ENCODE data around the gene LRRC9. TPM values are rescaled to one million over a fixed set of nuclear protein-coding genes. Genes with fewer than 3 reads are reported as not detected.

The LRRC9 gene
- total RNA-seq, 1 donor from 2014 or later: not detected

DNA sequence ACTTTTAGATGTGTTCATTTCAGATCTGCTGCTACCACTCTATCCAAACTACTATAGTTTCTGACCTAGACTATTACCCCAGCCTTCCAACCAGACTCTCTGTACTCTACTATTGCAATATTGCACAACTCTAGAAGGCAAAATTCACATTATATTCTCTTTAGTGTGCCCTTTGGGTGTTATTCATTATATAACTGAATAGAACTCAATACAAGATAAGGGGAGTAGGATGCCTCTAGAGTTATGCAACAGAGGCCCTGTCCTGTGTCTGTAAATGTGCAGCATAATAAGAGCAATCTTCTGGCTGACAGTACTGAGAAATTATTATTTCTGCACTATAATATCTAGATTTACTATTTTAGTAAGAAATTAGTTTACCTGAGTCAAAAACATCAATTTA, 63.1 kb downstream of the LRRC9 start:
- Mint-ChIP-seq H3K9me3 (no peaks in the 10 kb centered on the region), H3K36me3 (ENCODE audit: low read depth) (no peaks in the 10 kb centered on the region), H3K27me3 (no peaks in the 10 kb centered on the region), H3K4me1 (no peaks in the 10 kb centered on the region), H3K27ac (no peak overlapping the region), H3K4me3 (no peak overlapping the region)
- TF ChIP-seq, protein P1, sequence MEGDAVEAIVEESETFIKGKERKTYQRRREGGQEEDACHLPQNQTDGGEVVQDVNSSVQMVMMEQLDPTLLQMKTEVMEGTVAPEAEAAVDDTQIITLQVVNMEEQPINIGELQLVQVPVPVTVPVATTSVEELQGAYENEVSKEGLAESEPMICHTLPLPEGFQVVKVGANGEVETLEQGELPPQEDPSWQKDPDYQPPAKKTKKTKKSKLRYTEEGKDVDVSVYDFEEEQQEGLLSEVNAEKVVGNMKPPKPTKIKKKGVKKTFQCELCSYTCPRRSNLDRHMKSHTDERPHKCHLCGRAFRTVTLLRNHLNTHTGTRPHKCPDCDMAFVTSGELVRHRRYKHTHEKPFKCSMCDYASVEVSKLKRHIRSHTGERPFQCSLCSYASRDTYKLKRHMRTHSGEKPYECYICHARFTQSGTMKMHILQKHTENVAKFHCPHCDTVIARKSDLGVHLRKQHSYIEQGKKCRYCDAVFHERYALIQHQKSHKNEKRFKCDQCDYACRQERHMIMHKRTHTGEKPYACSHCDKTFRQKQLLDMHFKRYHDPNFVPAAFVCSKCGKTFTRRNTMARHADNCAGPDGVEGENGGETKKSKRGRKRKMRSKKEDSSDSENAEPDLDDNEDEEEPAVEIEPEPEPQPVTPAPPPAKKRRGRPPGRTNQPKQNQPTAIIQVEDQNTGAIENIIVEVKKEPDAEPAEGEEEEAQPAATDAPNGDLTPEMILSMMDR (IDR thresholded peaks at IDR 0.05): no peak
- ChIA-PET POLR2A (no interaction called here), CTCF (interaction anchor here (1.2 kb wide), 1 partner anchor 18 kb away, joined by 3 read pairs; no protein-coding TSS in a partner anchor)
- intact Hi-C loops (cut with micrococcal nuclease): no loop called here
- ATAC-seq (ENCODE audit: low read depth) (no peak), DNase-seq (no peak)

DNA sequence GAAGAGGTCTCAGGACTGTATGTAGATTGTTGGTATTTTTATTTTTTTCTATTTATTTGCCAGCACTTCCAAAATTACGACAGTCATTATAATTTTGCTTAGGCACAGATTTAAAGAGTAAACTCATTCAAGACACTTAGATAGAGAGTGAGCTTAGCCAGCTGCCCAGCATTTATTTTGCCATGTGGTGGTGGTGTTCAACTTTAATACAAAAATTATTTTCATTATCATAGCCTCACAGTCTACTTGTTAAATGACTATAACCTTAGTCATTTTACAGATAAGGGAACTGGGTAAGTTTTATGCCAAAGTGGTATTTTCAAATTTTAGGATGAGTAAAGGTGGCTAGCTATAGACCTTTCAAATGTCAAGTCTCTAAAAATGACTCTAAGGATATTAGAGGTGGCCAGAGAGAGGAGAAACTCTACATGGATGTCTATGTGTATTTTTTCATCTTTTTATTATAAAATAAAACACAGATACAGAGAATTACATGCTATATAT, 66.7 kb downstream of the LRRC9 start:
- H3K27ac Mint-ChIP-seq: no peak overlapping the region
- TF ChIP-seq, protein P1 (IDR thresholded peaks at IDR 0.05): no peak
- CTCF ChIA-PET: no interaction called here
- no peaks in the 10 kb centered on the region for H3K36me3 Mint-ChIP-seq (ENCODE audit: low read depth)
- intact Hi-C loops (cut with micrococcal nuclease): loop anchor here (2.0 kb wide), 1 partner anchor 34 kb away; no protein-coding TSS in a partner anchor
- H3K27me3 Mint-ChIP-seq: peaks cover 2% of the 10 kb centered on the region
- no peaks in the 10 kb centered on the region for H3K9me3 Mint-ChIP-seq
- POLR2A ChIA-PET: no interaction called here
- no peak for ATAC-seq (ENCODE audit: low read depth)
- no peak for DNase-seq
- no peak overlapping the region for H3K4me3 Mint-ChIP-seq
- no peaks in the 10 kb centered on the region for H3K4me1 Mint-ChIP-seq

DNA sequence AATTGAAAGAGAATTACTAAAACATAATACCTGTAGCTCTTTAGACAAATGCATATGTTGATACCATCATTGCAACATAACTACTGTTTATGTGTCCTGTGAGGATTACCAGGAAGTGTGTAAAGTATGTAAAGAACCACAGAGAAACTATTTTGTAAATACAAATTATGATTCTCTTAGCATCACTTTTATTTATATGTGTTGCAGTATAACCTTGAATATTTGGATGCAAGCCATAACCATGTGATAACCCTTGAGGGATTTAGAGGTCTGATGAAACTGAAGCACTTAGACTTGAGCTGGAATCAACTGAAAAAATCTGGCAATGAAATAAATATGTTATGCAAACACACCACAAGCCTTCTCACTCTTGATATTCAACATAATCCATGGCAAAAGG, 77.5 kb downstream of the LRRC9 start:
- no peak for DNase-seq
- Mint-ChIP-seq H3K27me3 (peaks cover 7% of the 10 kb centered on the region), H3K36me3 (ENCODE audit: low read depth) (no peaks in the 10 kb centered on the region), H3K9me3 (no peaks in the 10 kb centered on the region), H3K27ac (no peak overlapping the region), H3K4me1 (no peaks in the 10 kb centered on the region), H3K4me3 (no peak overlapping the region)
- TF ChIP-seq, protein P1 (IDR thresholded peaks at IDR 0.05): no peak
- ChIA-PET CTCF (no interaction called here), POLR2A (no interaction called here)
- no peak for ATAC-seq (ENCODE audit: low read depth)
- intact Hi-C loops (cut with micrococcal nuclease): no loop called here

DNA sequence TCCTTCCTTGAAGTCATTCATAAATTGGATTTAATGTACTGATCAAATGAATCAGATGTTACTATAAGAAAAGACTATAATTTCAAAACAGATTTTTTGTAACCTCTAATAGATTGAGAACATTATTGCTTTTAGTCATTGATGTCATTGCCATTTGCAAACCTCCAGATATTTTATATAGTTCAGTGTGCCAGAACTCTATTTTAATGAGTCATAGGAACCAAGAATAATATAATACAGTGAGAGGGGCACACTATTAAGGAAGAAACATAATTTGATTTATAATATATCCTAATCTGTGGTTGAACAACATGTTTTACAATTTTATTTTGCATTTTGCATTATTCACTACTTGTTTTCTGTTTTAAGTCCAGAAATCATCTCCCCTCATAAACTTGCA, 78.0 kb downstream of the LRRC9 start:
- H3K27ac Mint-ChIP-seq: no peak overlapping the region
- peaks cover 6% of the 10 kb centered on the region for H3K27me3 Mint-ChIP-seq
- ChIA-PET CTCF (no interaction called here), POLR2A (no interaction called here)
- H3K4me1 Mint-ChIP-seq: no peaks in the 10 kb centered on the region
- no peaks in the 10 kb centered on the region for H3K36me3 Mint-ChIP-seq (ENCODE audit: low read depth)
- ATAC-seq (ENCODE audit: low read depth): no peak
- H3K4me3 Mint-ChIP-seq: no peak overlapping the region
- H3K9me3 Mint-ChIP-seq: no peaks in the 10 kb centered on the region
- no peak for DNase-seq
- intact Hi-C loops (cut with micrococcal nuclease): no loop called here
- TF ChIP-seq, protein P1 (IDR thresholded peaks at IDR 0.05): no peak

DNA sequence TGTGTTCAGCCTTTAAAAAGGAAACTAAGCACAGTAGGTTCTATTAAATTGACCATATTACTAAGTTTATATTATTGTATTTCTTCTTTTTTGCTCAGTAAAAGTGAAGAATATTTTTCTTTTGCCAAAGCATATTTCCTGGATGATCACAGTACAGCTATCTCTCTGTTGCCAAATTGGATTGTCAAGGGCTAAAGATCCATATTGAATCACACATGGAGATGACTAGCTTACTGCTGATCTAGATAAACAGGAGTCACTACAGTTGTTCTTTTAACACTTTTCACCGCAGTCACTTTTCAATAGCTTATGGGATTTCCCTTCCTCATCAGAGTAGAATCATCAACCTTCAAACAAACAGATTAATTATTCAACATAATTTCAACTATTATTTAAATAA, 78.6 kb downstream of the LRRC9 start:
- peaks cover 6% of the 10 kb centered on the region for H3K27me3 Mint-ChIP-seq
- H3K4me1 Mint-ChIP-seq: no peaks in the 10 kb centered on the region
- H3K36me3 Mint-ChIP-seq (ENCODE audit: low read depth): no peaks in the 10 kb centered on the region
- ChIA-PET POLR2A (no interaction called here), CTCF (no interaction called here)
- ATAC-seq (ENCODE audit: low read depth): no peak
- DNase-seq: no peak
- H3K27ac Mint-ChIP-seq: no peak overlapping the region
- H3K9me3 Mint-ChIP-seq: no peaks in the 10 kb centered on the region
- TF ChIP-seq, protein P1 (IDR thresholded peaks at IDR 0.05): no peak
- H3K4me3 Mint-ChIP-seq: no peak overlapping the region
- intact Hi-C loops (cut with micrococcal nuclease): no loop called here
